Testis (tissue), 3 donors: ENCODE data around the gene EIF4EBP3. TPM values are rescaled to one million over a fixed set of nuclear protein-coding genes. Genes with fewer than 3 reads are reported as not detected.

Experiments used
- DNase-seq: peaks from one replicate; pipeline ENCODE4 v3.0.0-alpha.2; 2019
- H3K27ac ChIP-seq, 2 donors: fragments of 200-600 bp; sonication (generic); one replicate each; pipeline ENCODE4 v1.5.1; 2019
- H3K27me3 ChIP-seq: fragments of 200-600 bp; sonication (generic); one replicate; pipeline ENCODE4 v1.5.1; 2019
- H3K36me3 ChIP-seq: fragments of 200-600 bp; sonication (generic); one replicate; pipeline ENCODE4 v1.5.1; 2017; ENCODE audit warnings: low read depth; ENCODE audit errors: missing control alignments
- H3K4me1 ChIP-seq: fragments of 200-600 bp; sonication (generic); one replicate; pipeline ENCODE4 v1.5.1; 2019
- H3K4me3 ChIP-seq, 2 donors: fragments of 200-600 bp; sonication (generic); one replicate each; pipeline ENCODE4 v1.5.1; 2017 to 2019
- H3K9me3 ChIP-seq: fragments of 200-600 bp; sonication (generic); one replicate; pipeline ENCODE4 v1.5.1; 2017
- POLR2A ChIP-seq: fragments of 450-650 bp; IDR thresholded peaks from one replicate; pipeline ENCODE4 v1.6.1; 2017; ENCODE audit warnings: antibody characterized with exemption, mild to moderate bottlenecking, moderate library complexity
- WGBS, 2 donors: methylation state at CpG; one replicate each; pipeline ENCODE4 v1.1.5; 2018; 5-methylcytosine and 5-hydroxymethylcytosine counted together
- intact Hi-C: fragments of 100-400 bp; cut with DNase I; formaldehyde crosslinking; loops from one replicate; pipeline ENCODE4 v1.15.1; 2023; ENCODE audit warnings: low total_unique reads
- microRNA-seq, 2 donors: library from miRNA; unstranded; fragments of <30 nt; microRNA quantifications; one replicate each; pipeline ENCODE4, GENCODE V29; 2016; ENCODE audit warnings: borderline number of aligned reads in 2 of 2, borderline replicate concordance in 1 of 2
- polyA plus RNA-seq: library from polyadenylated mRNA; stranded (reverse); fragments of 350-450 nt; fragmentation: Illumina TruSeq; extraction: RNeasy Lipid Tissue Mini Kit (QIAGEN cat#74804); gene quantifications from one replicate; pipeline ENCODE4 v1.2.3, GENCODE V29; 2014; ENCODE audit warnings: low read depth, low replicate concordance; ENCODE audit not compliant: insufficient read depth
- small RNA-seq, 2 donors: library from RNA; depleted of rRNA; stranded (forward); fragments of <200 nt; gene quantifications; one replicate each; pipeline ENCODE3, GENCODE V24; 2016
- total RNA-seq, 2 donors: library from RNA; depleted of rRNA; stranded (reverse); fragments of >200 nt; gene quantifications; one replicate each; pipeline ENCODE4 v1.2.3, GENCODE V29; 2016
- TF ChIP-seq, protein P1 (sequence below), 3 experiments: fragments of 450-650 bp in 2 of 3; fragments of 200-600 bp in 1 of 3; sonication (generic) in 1 of 3; IDR thresholded peaks; one replicate each; pipeline ENCODE4 v1.5.1; 2016 to 2019; ENCODE audit warnings: antibody characterized with exemption in 3 of 3, mild to moderate bottlenecking in 2 of 3, moderate library complexity in 1 of 3

The EIF4EBP3 gene
- total and polyA plus RNA-seq, 3 donors from 2014 or later, result 11.7 to 47.3 (median 14.0) TPM

DNA sequence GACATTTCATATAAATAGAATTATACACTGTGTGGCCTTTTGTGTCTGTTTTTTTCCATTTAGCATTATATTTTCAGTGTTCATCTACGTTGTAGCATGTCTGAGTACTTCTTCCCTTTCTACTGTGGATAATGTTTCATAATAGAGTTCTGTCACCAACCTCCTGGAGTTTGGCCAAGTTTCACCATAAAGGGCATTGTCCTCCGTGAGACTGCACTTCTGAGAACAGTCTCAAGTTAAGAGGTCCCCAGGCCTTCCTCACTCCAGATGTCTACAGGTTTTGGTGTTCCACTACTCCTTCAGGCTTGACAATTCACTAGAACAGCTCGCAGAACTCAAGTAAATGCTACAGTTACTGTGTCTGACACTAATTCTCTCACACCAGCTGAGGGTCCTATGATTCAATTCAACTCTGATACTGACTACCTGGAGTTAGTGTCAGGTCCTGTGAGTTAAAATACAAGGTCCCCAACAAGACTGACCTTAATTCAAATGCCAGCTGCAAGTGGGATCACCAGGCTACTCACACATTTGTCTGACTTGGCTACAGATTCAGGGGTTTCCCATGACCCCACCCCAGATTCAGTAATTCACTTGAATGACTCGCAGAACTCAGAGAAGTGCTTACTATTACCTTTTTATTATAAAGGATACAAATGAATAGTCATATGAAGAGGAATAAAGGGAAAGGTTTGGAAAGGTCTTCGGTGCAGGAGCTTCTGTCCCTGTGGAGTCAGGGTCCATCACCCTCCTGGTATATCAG, 48.3 kb downstream of the EIF4EBP3 start:
- H3K9me3 ChIP-seq, result no peaks in the 10 kb centered on the region
- peak; percentile 77 for DNase-seq
- 61 to 67% methylated on average over 5 of the region's 5 CpGs for WGBS, 2 donors
- H3K27me3 ChIP-seq, result no peaks in the 10 kb centered on the region
- H3K36me3 ChIP-seq, result no peaks in the 10 kb centered on the region
- intact Hi-C loops, result no loop called here
- no peak for TF ChIP-seq POLR2A
- peak overlapping the region; percentile 66 to 86 for H3K27ac ChIP-seq
- H3K4me1 ChIP-seq, result peaks cover 23% of the 10 kb centered on the region
- no peak overlapping the region for H3K4me3 ChIP-seq

DNA sequence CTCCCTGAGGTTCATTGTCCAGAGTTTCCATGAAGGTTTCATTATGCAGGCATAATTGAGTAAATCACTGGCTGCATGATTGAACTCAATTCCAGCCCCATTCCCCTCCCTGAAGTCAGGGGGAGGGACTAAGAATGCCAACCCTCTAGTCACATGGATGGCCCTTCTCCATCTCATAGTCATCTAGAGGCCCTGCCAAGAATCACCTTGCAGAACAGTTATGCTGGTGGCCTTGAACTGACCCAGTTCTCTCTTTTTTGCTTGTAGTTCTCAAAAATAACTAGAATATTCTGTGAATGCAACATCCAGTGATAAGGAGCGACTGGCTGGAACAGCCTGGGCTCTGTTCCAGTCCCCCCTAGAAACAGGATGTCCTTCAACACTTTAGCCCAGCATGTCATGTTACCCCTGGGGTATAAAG, 48.9 kb downstream of the EIF4EBP3 start:
- intact Hi-C loops, result no loop called here
- no peak overlapping the region for H3K4me3 ChIP-seq
- H3K27ac ChIP-seq, result peak overlapping the region; percentile 66 to 86
- no peaks in the 10 kb centered on the region for H3K9me3 ChIP-seq
- no peak for TF ChIP-seq POLR2A
- TF ChIP-seq, protein P1, sequence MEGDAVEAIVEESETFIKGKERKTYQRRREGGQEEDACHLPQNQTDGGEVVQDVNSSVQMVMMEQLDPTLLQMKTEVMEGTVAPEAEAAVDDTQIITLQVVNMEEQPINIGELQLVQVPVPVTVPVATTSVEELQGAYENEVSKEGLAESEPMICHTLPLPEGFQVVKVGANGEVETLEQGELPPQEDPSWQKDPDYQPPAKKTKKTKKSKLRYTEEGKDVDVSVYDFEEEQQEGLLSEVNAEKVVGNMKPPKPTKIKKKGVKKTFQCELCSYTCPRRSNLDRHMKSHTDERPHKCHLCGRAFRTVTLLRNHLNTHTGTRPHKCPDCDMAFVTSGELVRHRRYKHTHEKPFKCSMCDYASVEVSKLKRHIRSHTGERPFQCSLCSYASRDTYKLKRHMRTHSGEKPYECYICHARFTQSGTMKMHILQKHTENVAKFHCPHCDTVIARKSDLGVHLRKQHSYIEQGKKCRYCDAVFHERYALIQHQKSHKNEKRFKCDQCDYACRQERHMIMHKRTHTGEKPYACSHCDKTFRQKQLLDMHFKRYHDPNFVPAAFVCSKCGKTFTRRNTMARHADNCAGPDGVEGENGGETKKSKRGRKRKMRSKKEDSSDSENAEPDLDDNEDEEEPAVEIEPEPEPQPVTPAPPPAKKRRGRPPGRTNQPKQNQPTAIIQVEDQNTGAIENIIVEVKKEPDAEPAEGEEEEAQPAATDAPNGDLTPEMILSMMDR (IDR thresholded peaks at IDR 0.05), result no peak
- no peaks in the 10 kb centered on the region for H3K36me3 ChIP-seq
- no peaks in the 10 kb centered on the region for H3K27me3 ChIP-seq
- WGBS, 2 donors, result 32 to 33% methylated on average over 1 of the region's 1 CpG
- peak; percentile 87 for DNase-seq
- peaks cover 23% of the 10 kb centered on the region for H3K4me1 ChIP-seq

- Histone ChIP-seq H3K27ac (no peak overlapping the region), H3K36me3 (no peaks in the 10 kb centered on the region), H3K4me1 (peaks cover 23% of the 10 kb centered on the region), H3K4me3 (no peak overlapping the region), H3K27me3 (no peaks in the 10 kb centered on the region), H3K9me3 (no peaks in the 10 kb centered on the region)
- no peak for DNase-seq
- TF ChIP-seq, protein P1 (IDR thresholded peaks at IDR 0.05), result no peak
- TF ChIP-seq POLR2A, result no peak
- intact Hi-C loops, result no loop called here
- WGBS, 2 donors, result 66 to 74% methylated on average over 2 of the region's 2 CpGs
Observed at GRCh38 chr5:140598836-140599235, 51.4 kb downstream of the EIF4EBP3 start.

Small RNA genes within 50 kb of the gene (microRNA-seq; reads per million reads assigned to microRNA genes)
- 0 to 0.69 reads per million in 2 donors for gene MIR6831

Small RNA genes within 50 kb of the gene (small RNA-seq; reads per million reads assigned to genes)
- gene RF00279, result 0 reads per million in 2 donors
- 0 reads per million in 2 donors for gene RF00443

Other genes with a start within 250 kb of the EIF4EBP3 start
- gene PFDN1, start 244.6 kb upstream of the EIF4EBP3 start, total RNA-seq, result 100 to 1,000 TPM; 156 to 185 TPM
- gene PFDN1, start 244.6 kb upstream of the EIF4EBP3 start, polyA plus RNA-seq, result 62.4 TPM
- gene HBEGF, start 201.1 kb upstream of the EIF4EBP3 start, total RNA-seq, result 10 to 100 TPM; 23.2 to 23.9 TPM
- 8.2 TPM for gene HBEGF, start 201.1 kb upstream of the EIF4EBP3 start, polyA plus RNA-seq
- gene SLC4A9, start 187.5 kb upstream of the EIF4EBP3 start, total RNA-seq, result 1 to 10 TPM in 1 of 2 donors, under 1 TPM in 1; 0.81 to 1.2 TPM
- 1.2 TPM for gene SLC4A9, start 187.5 kb upstream of the EIF4EBP3 start, polyA plus RNA-seq
- 100 to 1,000 TPM; 170 to 172 TPM for gene ANKHD1, start 145.8 kb upstream of the EIF4EBP3 start, total RNA-seq
- gene ANKHD1, start 145.8 kb upstream of the EIF4EBP3 start, polyA plus RNA-seq, result 70.0 TPM
- gene SRA1, start 9.8 kb downstream of the EIF4EBP3 start, total RNA-seq, result 10 to 100 TPM; 43.1 to 51.3 TPM
- 49.0 TPM for gene SRA1, start 9.8 kb downstream of the EIF4EBP3 start, polyA plus RNA-seq
- gene APBB3, start 16.9 kb downstream of the EIF4EBP3 start, total RNA-seq, result 100 to 1,000 TPM; 122 to 129 TPM
- gene APBB3, start 16.9 kb downstream of the EIF4EBP3 start, polyA plus RNA-seq, result 73.1 TPM
- gene SLC35A4, start 17.2 kb downstream of the EIF4EBP3 start, total RNA-seq, result 100 to 1,000 TPM in 1 of 2 donors, 10 to 100 TPM in 1; 84.3 to 105 TPM
- gene SLC35A4, start 17.2 kb downstream of the EIF4EBP3 start, polyA plus RNA-seq, result 97.0 TPM
- 10 to 100 TPM; 23.7 to 41.1 TPM for gene CD14, start 85.5 kb downstream of the EIF4EBP3 start, total RNA-seq
- gene CD14, start 85.5 kb downstream of the EIF4EBP3 start, polyA plus RNA-seq, result 40.5 TPM
- gene TMCO6, start 91.8 kb downstream of the EIF4EBP3 start, total RNA-seq, result 100 to 1,000 TPM in 1 of 2 donors, 10 to 100 TPM in 1; 58.0 to 103 TPM
- gene TMCO6, start 91.8 kb downstream of the EIF4EBP3 start, polyA plus RNA-seq, result 34.5 TPM
- gene NDUFA2, start 100.0 kb downstream of the EIF4EBP3 start, total RNA-seq, result 100 to 1,000 TPM in 1 of 2 donors, 10 to 100 TPM in 1; 82.6 to 109 TPM
- 116 TPM for gene NDUFA2, start 100.0 kb downstream of the EIF4EBP3 start, polyA plus RNA-seq
- 100 to 1,000 TPM; 160 to 192 TPM for gene IK, start 100.2 kb downstream of the EIF4EBP3 start, total RNA-seq
- 187 TPM for gene IK, start 100.2 kb downstream of the EIF4EBP3 start, polyA plus RNA-seq
- gene WDR55, start 117.2 kb downstream of the EIF4EBP3 start, total RNA-seq, result 10 to 100 TPM; 17.6 to 21.1 TPM
- gene WDR55, start 117.2 kb downstream of the EIF4EBP3 start, polyA plus RNA-seq, result 11.7 TPM
- gene DND1, start 125.9 kb downstream of the EIF4EBP3 start, total RNA-seq, result 10 to 100 TPM; 31.8 to 47.2 TPM
- 21.8 TPM for gene DND1, start 125.9 kb downstream of the EIF4EBP3 start, polyA plus RNA-seq
- 10 to 100 TPM; 58.7 to 63.9 TPM for gene HARS1, start 143.7 kb downstream of the EIF4EBP3 start, total RNA-seq
- gene HARS1, start 143.7 kb downstream of the EIF4EBP3 start, polyA plus RNA-seq, result 73.4 TPM
- 10 to 100 TPM; 40.2 to 43.1 TPM for gene HARS2, start 143.8 kb downstream of the EIF4EBP3 start, total RNA-seq
- gene HARS2, start 143.8 kb downstream of the EIF4EBP3 start, polyA plus RNA-seq, result 30.8 TPM
- gene ZMAT2, start 152.8 kb downstream of the EIF4EBP3 start, total RNA-seq, result 10 to 100 TPM; 28.5 to 30.2 TPM
- 50.5 TPM for gene ZMAT2, start 152.8 kb downstream of the EIF4EBP3 start, polyA plus RNA-seq
- 1 to 10 TPM; 1.7 to 2.6 TPM for gene PCDHA1, start 238.5 kb downstream of the EIF4EBP3 start, total RNA-seq
- 1.8 TPM for gene PCDHA1, start 238.5 kb downstream of the EIF4EBP3 start, polyA plus RNA-seq
- 1 to 10 TPM; 1.0 to 1.3 TPM for gene PCDHA2, start 247.2 kb downstream of the EIF4EBP3 start, total RNA-seq
- 0.57 TPM for gene PCDHA2, start 247.2 kb downstream of the EIF4EBP3 start, polyA plus RNA-seq